Activated CD8-positive, alpha-beta memory T cell treated with anti-CD3 and anti-CD28 coated beads, Interleukin-2, amount 50 U/mL, for 24 hours (primary cell): ENCODE data around the gene MGLL.
A peak's percentile ranks its signal among the peaks of the same experiment; 100 is the strongest.

ENCODE experiments used
- DNase-seq: peaks from one replicate; pipeline ENCODE4 v3.0.0-alpha.2; 2020; ENCODE audit errors: extremely low read depth

Gene MGLL

GRCh38 chr3:127675651-127676391 lies 146.5 kb downstream of the MGLL start:
- DNase-seq, result no peak

GRCh38 chr3:127674790-127675189 lies 147.5 kb downstream of the MGLL start:
- no peak for DNase-seq

DNA sequence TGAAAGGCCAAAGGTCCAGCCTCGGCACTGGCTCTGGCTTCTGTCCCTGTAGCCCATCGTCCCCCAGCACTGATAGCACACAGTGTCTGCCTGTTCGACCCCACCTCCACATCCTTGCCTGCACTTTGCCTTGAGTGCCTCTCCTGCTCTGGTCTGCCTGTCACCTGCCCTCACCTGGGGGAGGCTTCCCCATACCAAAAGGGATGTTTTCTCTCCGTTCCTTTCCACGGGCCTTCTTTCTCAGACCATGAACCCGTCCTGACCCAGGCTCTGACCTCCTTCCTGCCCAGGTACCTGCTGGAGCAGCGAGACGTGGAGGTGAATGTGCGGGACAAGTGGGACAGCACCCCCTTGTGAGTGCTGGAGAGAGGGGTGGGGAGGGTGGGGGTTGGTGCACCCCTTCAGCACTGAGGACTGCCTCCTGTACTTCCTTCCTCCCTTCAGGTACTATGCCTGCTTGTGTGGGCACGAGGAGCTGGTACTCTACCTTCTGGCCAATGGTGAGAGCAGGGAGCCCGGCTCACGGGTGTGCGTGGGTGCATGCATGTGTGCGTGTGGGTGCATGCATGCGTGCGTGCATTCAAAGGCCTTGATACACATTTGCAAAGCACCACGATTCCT lies 148.1 kb downstream of the MGLL start:
- DNase-seq, result no peak

- DNase-seq, result no peak
These were observed 148.9 kb downstream of the MGLL start for GRCh38 chr3:127673191-127674100.

DNA sequence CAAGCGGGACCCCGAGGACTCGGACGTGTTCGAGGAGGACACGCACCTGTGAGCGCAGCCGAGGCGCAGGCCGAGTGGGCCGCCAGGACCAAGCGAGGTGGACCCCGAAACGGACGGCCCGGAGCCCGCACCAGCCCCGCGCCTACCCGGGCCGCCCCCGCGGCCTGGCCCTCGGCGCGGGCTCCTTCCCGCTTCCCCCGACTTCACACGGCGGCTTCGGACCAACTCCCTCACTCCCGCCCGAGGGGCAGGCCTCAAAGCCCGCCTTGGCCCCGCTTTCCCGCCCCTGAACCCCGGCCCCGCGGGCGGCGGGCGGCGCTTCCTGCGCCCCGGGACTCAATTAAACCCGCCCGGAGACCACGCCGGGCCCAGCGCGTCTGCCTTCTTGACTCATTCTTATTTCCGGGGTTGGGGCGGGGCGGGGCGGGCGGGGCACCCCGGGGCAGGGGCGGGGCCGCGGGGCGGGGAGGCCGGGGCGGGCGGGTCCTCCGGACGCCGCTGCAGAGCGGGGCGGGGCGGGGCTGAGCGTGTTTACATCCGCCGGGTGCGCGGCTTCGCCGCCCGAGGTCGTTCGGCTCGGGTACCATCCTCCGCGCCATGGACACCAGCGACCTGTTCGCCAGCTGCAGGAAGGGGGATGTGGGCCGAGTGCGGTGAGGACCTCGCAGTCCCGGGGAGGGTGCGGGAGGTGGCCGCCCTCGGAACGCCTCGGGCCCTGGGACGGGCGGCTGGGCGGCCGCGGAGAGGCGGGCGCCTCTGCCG lies 149.7 kb downstream of the MGLL start, which contains the start of gene ABTB1:
Gene ABTB1 (plus strand): TSS at position 524 of the 762 bp plus-strand sequence. CDS start 74 bp downstream, at position 598.
- peak; percentile 57 for DNase-seq

DNA sequence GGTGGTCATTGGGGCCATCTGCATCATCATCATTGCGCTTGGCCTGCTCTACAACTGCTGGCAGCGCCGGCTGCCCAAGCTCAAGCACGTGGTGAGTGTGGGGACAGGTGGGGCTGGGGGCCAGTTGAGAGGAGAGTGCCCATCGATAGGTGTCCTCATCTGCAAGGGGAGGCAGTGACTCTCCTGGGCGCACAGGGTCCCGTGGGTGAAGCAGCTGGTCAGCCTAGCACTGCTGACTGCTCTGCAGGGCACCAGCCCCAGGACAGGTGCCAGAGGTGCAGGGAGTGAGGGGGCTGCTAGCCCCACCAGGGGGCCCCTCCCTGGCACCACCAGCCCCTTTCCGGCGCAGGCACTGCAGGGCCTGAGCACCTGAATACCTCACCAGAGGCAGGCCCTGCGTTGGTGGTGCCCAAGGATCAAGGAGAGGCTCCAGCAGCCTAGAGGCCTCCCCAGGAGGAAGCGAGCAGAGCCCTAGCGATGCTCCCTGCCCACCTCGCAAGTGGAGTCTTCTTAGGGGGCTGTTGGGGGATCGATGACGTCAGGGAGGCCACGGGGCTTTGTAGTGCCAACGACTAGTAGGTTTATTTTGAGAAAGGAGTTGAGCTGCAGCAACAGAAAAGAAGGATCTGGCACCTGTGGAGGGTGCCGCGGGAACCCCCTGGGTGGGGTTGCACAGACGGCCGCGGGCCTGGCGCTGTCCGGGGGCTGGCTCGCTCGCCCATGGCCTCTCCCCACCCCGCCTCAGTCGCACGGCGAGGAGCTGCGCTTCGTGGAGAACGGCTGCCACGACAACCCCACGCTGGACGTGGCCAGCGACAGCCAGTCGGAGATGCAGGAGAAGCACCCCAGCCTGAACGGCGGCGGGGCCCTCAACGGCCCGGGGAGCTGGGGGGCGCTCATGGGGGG lies 150.5 kb downstream of the MGLL start:
- DNase-seq, result no peak

DNA sequence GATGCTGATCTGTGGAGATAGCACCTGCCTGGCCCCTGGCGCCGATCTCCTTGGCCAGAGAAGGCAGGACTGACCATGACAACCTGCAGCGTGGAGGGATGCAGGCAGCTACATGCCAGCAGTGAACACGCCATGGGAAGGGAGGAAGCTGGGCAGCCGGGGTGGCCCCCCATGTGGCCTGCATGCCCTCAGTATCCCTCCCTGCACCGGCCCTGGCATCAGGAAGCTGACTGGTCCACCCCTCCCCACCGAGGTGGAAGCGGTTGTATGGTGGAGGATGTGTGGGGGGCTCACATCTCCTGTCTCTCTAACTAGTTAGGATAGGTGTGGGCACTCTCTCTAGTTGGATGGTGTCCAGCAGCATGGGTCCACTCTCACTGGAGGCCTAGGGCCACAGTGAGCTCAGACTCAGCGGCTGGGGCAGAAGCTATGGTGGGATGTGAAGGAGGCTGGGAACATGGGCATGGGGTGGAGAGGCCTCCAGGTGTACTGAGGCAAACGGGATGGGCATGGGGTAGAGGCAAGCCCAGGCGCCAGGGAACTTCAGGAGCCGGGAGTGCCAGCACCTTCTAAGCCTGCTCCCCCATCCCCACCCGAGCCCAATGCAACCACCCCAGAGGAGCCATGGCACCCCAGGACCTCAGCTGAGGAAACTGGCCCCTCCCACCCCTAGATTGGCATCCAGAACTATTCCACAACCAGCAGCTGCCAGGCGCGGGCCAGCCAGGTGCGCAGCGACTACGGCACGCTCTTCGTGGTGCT lies 151.4 kb downstream of the MGLL start:
- no peak for DNase-seq

GRCh38 chr3:127670229-127670559 lies 152.1 kb downstream of the MGLL start:
- no peak for DNase-seq

- DNase-seq, result no peak
These were observed 152.6 kb downstream of the MGLL start for GRCh38 chr3:127669541-127670228.

DNA sequence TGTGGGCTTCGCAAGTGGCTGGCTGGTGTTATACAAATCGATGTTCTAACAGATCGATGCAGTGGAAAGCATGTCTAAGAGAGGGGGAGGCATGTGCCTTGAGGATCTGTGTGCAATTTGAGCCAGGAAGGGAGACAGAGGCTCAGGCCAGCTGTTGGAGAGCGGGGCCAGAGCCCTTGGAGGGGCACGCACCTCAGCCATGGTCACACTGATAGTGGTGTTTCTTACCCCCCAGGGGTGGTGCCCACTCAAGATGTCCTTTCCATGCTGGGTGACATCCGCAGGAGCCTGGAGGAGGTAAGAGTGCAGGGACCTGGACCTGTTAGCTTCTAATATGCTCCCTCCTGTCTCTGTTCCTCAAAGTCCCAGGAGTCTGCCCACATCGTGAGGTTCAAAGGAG lies 153.4 kb downstream of the MGLL start:
- DNase-seq, result no peak

DNA sequence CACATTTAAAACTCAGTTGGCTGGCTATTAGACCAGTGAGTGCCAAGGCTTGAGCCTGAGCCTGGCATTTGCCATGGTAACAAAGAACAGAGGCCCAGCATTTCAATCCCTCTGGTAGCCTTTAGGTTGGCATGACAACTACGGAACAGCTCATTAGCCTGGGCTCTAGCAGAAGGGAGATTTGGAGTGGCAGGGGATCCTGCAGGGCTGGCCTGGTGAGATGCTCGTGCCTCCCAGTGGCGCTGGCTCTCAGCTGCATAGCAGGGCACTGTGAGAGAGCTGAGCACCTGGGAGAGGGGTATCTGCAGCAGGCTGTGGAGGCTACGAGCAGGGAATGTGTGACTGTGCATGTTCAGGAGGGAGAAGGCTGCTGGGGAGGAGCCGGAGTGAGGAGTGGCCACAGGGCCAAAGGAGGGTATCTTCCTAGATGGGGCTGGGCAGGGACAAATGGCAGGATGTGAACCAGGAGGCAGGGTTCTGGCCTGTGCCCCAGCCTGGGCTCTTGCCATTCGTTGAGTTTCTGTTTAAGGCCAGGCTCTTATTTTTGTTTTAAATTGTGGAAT lies 155.1 kb downstream of the MGLL start:
- DNase-seq, result no peak

GRCh38 chr3:127666676-127667075 lies 155.6 kb downstream of the MGLL start:
- no peak for DNase-seq

GRCh38 chr3:127665586-127665985 lies 156.7 kb downstream of the MGLL start:
- DNase-seq, result no peak

DNA sequence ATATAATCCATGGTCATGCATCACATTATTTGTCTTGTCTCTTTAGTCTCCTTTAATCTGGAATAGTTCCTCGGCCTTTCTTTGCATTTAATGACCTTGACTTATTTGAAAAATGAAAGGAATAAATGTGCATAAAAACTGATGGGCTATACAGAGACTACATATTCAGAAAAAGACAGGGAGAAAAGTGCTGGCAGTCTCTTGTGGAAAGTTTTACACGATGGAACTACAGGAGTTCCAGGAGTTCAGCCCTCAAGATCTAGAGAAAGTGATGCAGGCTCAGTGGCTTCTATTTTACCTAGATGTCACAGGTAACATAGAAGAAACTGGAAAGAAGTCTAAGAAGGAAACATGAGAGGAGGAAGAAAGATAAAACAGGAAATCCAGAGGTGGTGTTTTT lies 157.2 kb downstream of the MGLL start:
- no peak for DNase-seq

GRCh38 chr3:127663151-127663550 lies 159.2 kb downstream of the MGLL start:
- DNase-seq, result no peak

DNA sequence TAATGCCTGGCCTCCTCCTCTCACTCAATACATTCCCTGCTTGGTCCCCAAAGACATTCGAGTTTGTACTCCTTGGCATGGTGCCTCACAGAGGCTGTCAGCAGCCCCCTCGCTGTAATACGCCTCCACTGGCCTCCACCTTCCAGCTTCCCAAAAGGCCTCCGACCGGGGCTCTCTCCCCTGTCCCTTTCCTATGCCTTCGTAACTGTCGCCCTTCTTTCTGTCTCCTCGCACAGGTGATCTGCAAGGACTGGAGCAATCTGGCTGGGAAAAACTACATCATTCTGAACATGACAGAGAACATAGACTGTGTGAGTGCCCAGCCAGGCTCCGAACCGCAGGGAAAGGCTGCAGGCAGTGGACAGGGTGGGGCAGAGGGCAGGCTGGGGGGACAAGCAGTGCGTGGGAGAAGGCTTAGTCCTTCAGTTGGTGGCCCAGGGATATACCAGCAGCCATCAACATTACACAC lies 160.3 kb downstream of the MGLL start:
- no peak for DNase-seq

DNA sequence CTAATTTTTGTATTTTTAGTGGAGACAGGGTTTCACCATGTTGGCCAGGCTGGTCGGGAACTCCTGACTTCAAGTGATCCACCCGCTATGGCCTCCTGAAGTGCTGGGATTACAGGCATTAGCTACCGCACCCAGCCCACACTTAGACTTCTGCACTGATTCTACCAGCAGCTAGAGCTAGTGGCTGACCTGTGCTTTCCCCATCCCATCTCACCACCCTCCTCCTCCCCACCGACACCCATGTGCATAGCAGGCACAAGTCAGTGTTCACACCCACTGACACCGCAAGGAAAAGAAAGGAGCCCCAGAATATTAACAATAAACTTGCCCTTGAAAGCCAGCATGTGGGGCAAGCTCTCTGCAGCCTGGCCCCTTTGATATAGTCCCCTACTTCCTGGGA lies 160.7 kb downstream of the MGLL start:
- no peak for DNase-seq

DNA sequence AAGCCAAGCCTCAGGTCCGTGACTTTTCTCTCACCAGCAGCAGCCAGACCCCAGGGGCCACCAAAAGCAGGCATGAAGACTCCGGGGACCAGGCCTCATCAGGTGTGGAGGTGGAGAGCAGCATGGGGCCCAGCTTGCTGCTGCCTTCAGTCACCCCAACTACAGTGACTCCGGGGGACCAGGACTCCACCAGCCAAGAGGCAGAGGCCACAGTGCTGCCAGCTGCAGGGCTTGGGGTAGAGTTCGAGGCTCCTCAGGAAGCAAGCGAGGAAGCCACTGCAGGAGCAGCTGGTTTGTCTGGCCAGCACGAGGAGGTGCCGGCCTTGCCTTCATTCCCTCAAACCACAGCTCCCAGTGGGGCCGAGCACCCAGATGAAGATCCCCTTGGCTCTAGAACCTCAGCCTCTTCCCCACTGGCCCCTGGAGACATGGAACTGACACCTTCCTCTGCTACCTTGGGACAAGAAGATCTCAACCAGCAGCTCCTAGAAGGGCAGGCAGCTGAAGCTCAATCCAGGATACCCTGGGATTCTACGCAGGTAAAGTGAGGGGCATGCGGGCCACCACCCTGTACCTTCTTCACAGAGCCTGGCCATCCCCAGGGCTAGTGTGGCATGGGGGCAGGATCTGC lies 161.6 kb downstream of the MGLL start:
- no peak for DNase-seq
